PC-9 (cell line): ENCODE measurements around the gene MFAP1.

Experiments
- EZH2 ChIP-seq: fragments of 200-600 bp; sonication (generic); IDR thresholded peaks from 2 replicates; pipeline ENCODE4 v1.8.0; 2017; ENCODE audit warnings: antibody characterized with exemption, low read depth
- TF ChIP-seq, protein P1 (sequence below): fragments of 200-600 bp; sonication (generic); conservative IDR thresholded peaks from 2 replicates; pipeline ENCODE4 v1.6.1; 2017; ENCODE audit warnings: mixed run types, antibody characterized with exemption, mild to moderate bottlenecking, moderate library complexity

DNA sequence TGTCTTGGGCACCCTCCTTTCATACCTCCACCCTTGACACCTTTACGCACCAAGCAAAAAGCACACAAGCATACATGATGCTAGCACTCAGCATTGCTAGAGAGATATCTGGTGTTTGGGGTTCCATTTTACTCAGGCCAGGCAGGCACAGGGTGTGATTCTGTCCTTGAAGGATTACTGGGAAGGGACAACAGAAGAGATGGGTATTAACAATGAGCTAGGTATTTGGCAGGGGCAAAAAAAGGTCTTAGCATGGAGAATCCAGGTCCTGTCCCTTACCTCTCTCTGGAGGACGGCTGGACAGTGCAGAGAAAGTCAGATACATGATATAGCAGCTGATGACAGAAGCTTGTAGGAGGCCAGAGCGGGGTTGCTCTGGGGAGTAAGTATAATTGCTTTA is 27.9 kb downstream of the MFAP1 start:
- TF ChIP-seq, protein P1, sequence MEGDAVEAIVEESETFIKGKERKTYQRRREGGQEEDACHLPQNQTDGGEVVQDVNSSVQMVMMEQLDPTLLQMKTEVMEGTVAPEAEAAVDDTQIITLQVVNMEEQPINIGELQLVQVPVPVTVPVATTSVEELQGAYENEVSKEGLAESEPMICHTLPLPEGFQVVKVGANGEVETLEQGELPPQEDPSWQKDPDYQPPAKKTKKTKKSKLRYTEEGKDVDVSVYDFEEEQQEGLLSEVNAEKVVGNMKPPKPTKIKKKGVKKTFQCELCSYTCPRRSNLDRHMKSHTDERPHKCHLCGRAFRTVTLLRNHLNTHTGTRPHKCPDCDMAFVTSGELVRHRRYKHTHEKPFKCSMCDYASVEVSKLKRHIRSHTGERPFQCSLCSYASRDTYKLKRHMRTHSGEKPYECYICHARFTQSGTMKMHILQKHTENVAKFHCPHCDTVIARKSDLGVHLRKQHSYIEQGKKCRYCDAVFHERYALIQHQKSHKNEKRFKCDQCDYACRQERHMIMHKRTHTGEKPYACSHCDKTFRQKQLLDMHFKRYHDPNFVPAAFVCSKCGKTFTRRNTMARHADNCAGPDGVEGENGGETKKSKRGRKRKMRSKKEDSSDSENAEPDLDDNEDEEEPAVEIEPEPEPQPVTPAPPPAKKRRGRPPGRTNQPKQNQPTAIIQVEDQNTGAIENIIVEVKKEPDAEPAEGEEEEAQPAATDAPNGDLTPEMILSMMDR, result no peak
- TF ChIP-seq EZH2, result no peak
